A549 (cell line): ENCODE measurements around the gene STYXL2.

Source experiments
- CTCF ChIP-seq: fragments of >200 bp; sonication (Bioruptor Twin); formaldehyde crosslinking; IDR thresholded peaks from 3 replicates; pipeline ENCODE4 v1.5.1; 2016
- EP300 ChIP-seq, 2 experiments: fragments of >200 bp; sonication (Bioruptor Twin); formaldehyde crosslinking; IDR thresholded peaks; 2 replicates in 1 of 2; 3 replicates in 1 of 2; pipeline ENCODE4 v1.6.1; 2016 to 2017
- ESRRA ChIP-seq: fragments of 150-350 bp; IDR thresholded peaks from 2 replicates; pipeline ENCODE4 v1.6.1; 2014; ENCODE audit warnings: mild to moderate bottlenecking, low read length, borderline replicate concordance
- FOSL2 ChIP-seq, 2 experiments: fragments of 450-650 bp in 1 of 2; fragments of >200 bp in 1 of 2; sonication (Bioruptor Twin) in 1 of 2; formaldehyde crosslinking; IDR thresholded peaks; 2 replicates each; pipeline versions ENCODE4 v1.5.0 to v1.6.1; 2016 to 2020; ENCODE audit warnings: mild to moderate bottlenecking in 1 of 2, moderate library complexity in 1 of 2
- HEYL ChIP-seq: fragments of 250-450 bp; sonication (Bioruptor Pico); IDR thresholded peaks from 2 replicates; pipeline ENCODE4 v1.8.0; 2021; ENCODE audit warnings: mild to moderate bottlenecking, moderate library complexity
- KDM5A ChIP-seq: fragments of 200-600 bp; sonication (generic); IDR thresholded peaks from 2 replicates; pipeline ENCODE4 v1.6.1; 2016; ENCODE audit warnings: antibody characterized with exemption, mild to moderate bottlenecking
- POLR2A ChIP-seq: IDR thresholded peaks from 2 replicates; pipeline ENCODE4 v1.6.1; 2012; ENCODE audit warnings: mild to moderate bottlenecking, low read length
- RAD21 ChIP-seq, 2 experiments: fragments of >200 bp in 1 of 2; sonication (Bioruptor Twin) in 1 of 2; formaldehyde crosslinking in 1 of 2; IDR thresholded peaks in 1 of 2; conservative IDR thresholded peaks in 1 of 2; 2 replicates in 1 of 2; 3 replicates in 1 of 2; pipeline ENCODE4 v1.6.1; 2012 to 2018; ENCODE audit warnings: inconsistent platforms in 1 of 2
- RFX5 ChIP-seq: fragments of 450-650 bp; IDR thresholded peaks from 2 replicates; pipeline ENCODE4 v1.7.1; 2014; ENCODE audit warnings: antibody characterized with exemption, mild to moderate bottlenecking, moderate library complexity
- SMC3 ChIP-seq: fragments of >200 bp; sonication (Bioruptor Twin); formaldehyde crosslinking; IDR thresholded peaks from 3 replicates; pipeline ENCODE4 v1.6.1; 2018; ENCODE audit warnings: inconsistent platforms
- SREBF2 ChIP-seq: fragments of 450-650 bp; IDR thresholded peaks from 2 replicates; pipeline ENCODE4 v1.6.1; 2014; ENCODE audit warnings: mild to moderate bottlenecking, moderate library complexity
- ZFP36 ChIP-seq: fragments of 450-650 bp; IDR thresholded peaks from 2 replicates; pipeline ENCODE4 v1.6.1; 2014; ENCODE audit warnings: borderline replicate concordance; ENCODE audit not compliant: partially characterized antibody

- TF ChIP-seq CTCF (no peak), POLR2A (no peak), KDM5A (no peak), ESRRA (no peak), FOSL2 (IDR thresholded peaks at IDR 0.05) (no peak), FOSL2 (CRISPR knock-in tag; IDR thresholded peaks at IDR 0.05) (no peak), SREBF2 (no peak), RFX5 (no peak), RAD21 (conservative IDR thresholded peaks at IDR 0.05 in 1 of 2, IDR thresholded peaks at IDR 0.05 in 1 of 2) (no peak), SMC3 (no peak), ZFP36 (no peak), EP300 (IDR thresholded peaks at IDR 0.05) (no peak), HEYL (CRISPR knock-in tag) (no peak)
These were observed 38.8 kb upstream of the STYXL2 start for GRCh38 chr1:167054946-167055630.
